Activated CD8-positive, alpha-beta T cell treated with anti-CD3 and anti-CD28 coated beads for 36 hours (primary cell): ENCODE results near the gene TMEM74B. TPM values are rescaled to one million over a fixed set of nuclear protein-coding genes. Genes with fewer than 3 reads are reported as not detected.

Source experiments
- ATAC-seq: fragments of 200-7000 bp; cut with Tn5 transposase; one replicate; pipeline ENCODE4 v1.10.0; 2021; ENCODE audit warnings: mild to moderate bottlenecking, moderate library complexity
- CTCF ChIA-PET: fragments of 350-600 bp; sonication (Branson Sonifier 250); formaldehyde crosslinking; loops from one replicate; lab custom pipeline; 2021; ENCODE audit warnings: antibody characterized with exemption; lab: Charles Lee
- POLR2A ChIA-PET: fragments of 350-600 bp; sonication (Branson Sonifier 250); formaldehyde crosslinking; loops from one replicate; lab custom pipeline; 2021; ENCODE audit warnings: antibody characterized with exemption; lab: Charles Lee
- DNase-seq: peaks from one replicate; pipeline ENCODE4 v3.0.0-alpha.2; 2020
- H3K27ac Mint-ChIP-seq: one replicate; pipeline ENCODE4 v1.8.0; 2021; ENCODE audit warnings: mild to moderate bottlenecking, mixed read lengths
- H3K27me3 Mint-ChIP-seq: one replicate; pipeline ENCODE4 v1.8.0; 2021; ENCODE audit warnings: mixed read lengths
- H3K36me3 Mint-ChIP-seq: one replicate; pipeline ENCODE4 v1.8.0; 2021; ENCODE audit warnings: low read depth, mixed read lengths
- H3K4me1 Mint-ChIP-seq: one replicate; pipeline ENCODE4 v1.8.0; 2021; ENCODE audit warnings: low read depth, mixed read lengths
- H3K4me3 Mint-ChIP-seq: one replicate; pipeline ENCODE4 v1.8.0; 2021; ENCODE audit warnings: mild to moderate bottlenecking, moderate library complexity, mixed read lengths
- H3K9me3 Mint-ChIP-seq: one replicate; pipeline ENCODE4 v1.8.0; 2021; ENCODE audit warnings: mixed read lengths
- CTCF ChIP-seq: fragments of 200-600 bp; IDR thresholded peaks from one replicate; pipeline ENCODE4 v1.8.0; 2022; ENCODE audit warnings: antibody characterized with exemption, mild to moderate bottlenecking
- intact Hi-C: fragments of 100-400 bp; cut with micrococcal nuclease; formaldehyde crosslinking; loops from one replicate; pipeline ENCODE4 v1.10.0; 2022
- total RNA-seq, 2 experiments: library from RNA; stranded (reverse); gene quantifications; one replicate each; pipeline ENCODE4 v1.2.3, GENCODE V29; 2021

The TMEM74B gene
- total RNA-seq, 2 experiments from 2014 or later: 1.8 to 2.2 TPM

- Mint-ChIP-seq H3K4me1 (peaks cover 2% of the 10 kb centered on the region), H3K27me3 (peaks cover 26% of the 10 kb centered on the region), H3K4me3 (no peak overlapping the region), H3K9me3 (no peaks in the 10 kb centered on the region), H3K36me3 (no peaks in the 10 kb centered on the region), H3K27ac (no peak overlapping the region)
- no peak for DNase-seq
- intact Hi-C loops: no loop called here
- no peak for TF ChIP-seq CTCF
- ATAC-seq: no peak
- ChIA-PET CTCF (no interaction called here), POLR2A (interaction anchor here (1.7 kb wide), 1 partner anchor 58 kb away, joined by 4 read pairs; no protein-coding TSS in a partner anchor)
These were observed 1.6 kb downstream of the TMEM74B start for GRCh38 chr20:1183153-1183552.

- POLR2A ChIA-PET: no interaction called here
- Mint-ChIP-seq H3K4me1 (peaks cover 2% of the 10 kb centered on the region), H3K36me3 (peaks cover 2% of the 10 kb centered on the region), H3K9me3 (no peaks in the 10 kb centered on the region), H3K27ac (no peak overlapping the region), H3K27me3 (peaks cover 26% of the 10 kb centered on the region), H3K4me3 (no peak overlapping the region)
- no peak for DNase-seq
- CTCF ChIA-PET: no interaction called here
- no peak for TF ChIP-seq CTCF
- intact Hi-C loops: no loop called here
- no peak for ATAC-seq
These were observed 2.7 kb downstream of the TMEM74B start for GRCh38 chr20:1182106-1182505.

- Mint-ChIP-seq H3K27me3 (peaks cover 21% of the 10 kb centered on the region), H3K9me3 (no peaks in the 10 kb centered on the region), H3K4me1 (peaks cover 2% of the 10 kb centered on the region), H3K4me3 (no peak overlapping the region), H3K36me3 (peaks cover 7% of the 10 kb centered on the region), H3K27ac (no peak overlapping the region)
- intact Hi-C loops: no loop called here
- no peak for TF ChIP-seq CTCF
- ChIA-PET POLR2A (interaction anchor here (0.6 kb wide), 1 partner anchor 698 kb away, joined by 3 read pairs; no protein-coding TSS in a partner anchor), CTCF (interaction anchor here (0.8 kb wide), 1 partner anchor 38 kb away, joined by 3 read pairs; no protein-coding TSS in a partner anchor)
- DNase-seq (no peak), ATAC-seq (no peak)
These were observed 3.8 kb downstream of the TMEM74B start for GRCh38 chr20:1180949-1181348.

GRCh38 chr20:1178623-1179022 is 6.2 kb downstream of the TMEM74B start:
- CTCF ChIA-PET: interaction anchor here (1.5 kb wide), 1 partner anchor 35 kb away, joined by 4 read pairs; no protein-coding TSS in a partner anchor
- no peak overlapping the region for H3K27ac Mint-ChIP-seq

More at GRCh38 chr20:1178623-1179022, 6.2 kb downstream of the TMEM74B start:
- no peaks in the 10 kb centered on the region for H3K4me1 Mint-ChIP-seq
- intact Hi-C loops: no loop called here
- no peak for TF ChIP-seq CTCF
- no peak overlapping the region for H3K4me3 Mint-ChIP-seq
- DNase-seq (no peak), ATAC-seq (no peak)
- POLR2A ChIA-PET: no interaction called here
- H3K36me3 Mint-ChIP-seq: peaks cover 7% of the 10 kb centered on the region
- no peaks in the 10 kb centered on the region for H3K9me3 Mint-ChIP-seq
- H3K27me3 Mint-ChIP-seq: peaks cover 8% of the 10 kb centered on the region
